HepG2 (cell line): ENCODE measurements around the gene HECTD1. TPM values are rescaled to one million over a fixed set of nuclear protein-coding genes. Genes with fewer than 3 reads are reported as not detected.

Experiments used
- DMAP1 ChIP-seq: IDR thresholded peaks from 2 replicates; pipeline ENCODE4 v1.6.1; 2016
- MEIS2 ChIP-seq: sonication (generic); formaldehyde crosslinking; IDR thresholded peaks from 2 replicates; pipeline ENCODE4 v1.9.0; 2021; ENCODE audit warnings: mild to moderate bottlenecking, missing genetic modification reagents
- NCOA2 ChIP-seq: sonication (generic); formaldehyde crosslinking; IDR thresholded peaks from 2 replicates; pipeline ENCODE4 v1.8.0; 2022; ENCODE audit warnings: inconsistent platforms
- NFYC ChIP-seq: IDR thresholded peaks from 2 replicates; pipeline ENCODE4 v1.6.1; 2016; ENCODE audit warnings: missing genetic modification reagents, missing compliant biosample characterization
- PITX1 ChIP-seq: sonication (generic); formaldehyde crosslinking; IDR thresholded peaks from 2 replicates; pipeline ENCODE4 v1.5.1; 2020; ENCODE audit warnings: mild to moderate bottlenecking, missing genetic modification reagents
- POGK ChIP-seq: sonication (generic); formaldehyde crosslinking; conservative IDR thresholded peaks from 2 replicates; pipeline ENCODE4 v1.8.0; 2022; ENCODE audit warnings: mild to moderate bottlenecking, moderate library complexity, missing genetic modification reagents
- SP2 ChIP-seq: sonication (generic); formaldehyde crosslinking; IDR thresholded peaks from 2 replicates; pipeline ENCODE4 v1.5.1; 2020; ENCODE audit warnings: mild to moderate bottlenecking, missing genetic modification reagents
- SRY ChIP-seq: sonication (generic); formaldehyde crosslinking; IDR thresholded peaks from 2 replicates; pipeline ENCODE4 v1.8.0; 2022; ENCODE audit warnings: mild to moderate bottlenecking, missing genetic modification reagents
- STAG1 ChIP-seq: sonication (generic); formaldehyde crosslinking; IDR thresholded peaks from 2 replicates; pipeline ENCODE4 v1.4.0; 2020; ENCODE audit warnings: missing genetic modification reagents
- TBL1XR1 ChIP-seq: fragments of 150-350 bp; IDR thresholded peaks from 2 replicates; pipeline ENCODE4 v1.6.1; 2014; ENCODE audit warnings: borderline replicate concordance, low read length; ENCODE audit not compliant: partially characterized antibody
- TRIM24 ChIP-seq: sonication (generic); formaldehyde crosslinking; IDR thresholded peaks from 2 replicates; pipeline ENCODE4 v1.8.0; 2022; ENCODE audit warnings: mild to moderate bottlenecking, missing genetic modification reagents
- ZNF354B ChIP-seq: sonication (generic); formaldehyde crosslinking; IDR thresholded peaks from 2 replicates; pipeline ENCODE4 v1.8.0; 2022; ENCODE audit warnings: mild to moderate bottlenecking, missing genetic modification reagents
- ZNF441 ChIP-seq: sonication (generic); formaldehyde crosslinking; IDR thresholded peaks from 2 replicates; pipeline ENCODE4 v1.7.0; 2021; ENCODE audit warnings: missing genetic modification reagents, borderline replicate concordance
- ZNF607 ChIP-seq: sonication (generic); formaldehyde crosslinking; IDR thresholded peaks from 2 replicates; pipeline ENCODE4 v1.5.1; 2020; ENCODE audit warnings: missing genetic modification reagents, mild to moderate bottlenecking, borderline replicate concordance
- ZNF616 ChIP-seq: sonication (generic); formaldehyde crosslinking; IDR thresholded peaks from 2 replicates; pipeline ENCODE4 v1.5.0; 2020; ENCODE audit warnings: low read depth, mild to moderate bottlenecking, missing genetic modification reagents
- ZNF619 ChIP-seq: sonication (generic); formaldehyde crosslinking; IDR thresholded peaks from 2 replicates; pipeline ENCODE4 v1.4.0; 2020; ENCODE audit warnings: mild to moderate bottlenecking, missing genetic modification reagents
- ZNF878 ChIP-seq: sonication (generic); formaldehyde crosslinking; IDR thresholded peaks from 2 replicates; pipeline ENCODE4 v1.8.1; 2023; ENCODE audit warnings: mild to moderate bottlenecking, missing genetic modification reagents, moderate library complexity
- polyA plus RNA-seq, 8 experiments: library from polyadenylated mRNA; depleted of rRNA in 3 of 8; stranded (reverse) in 7 of 8; unstranded in 1 of 8; fragments of >200 nt; fragmentation: Illumina TruSeq in 4 of 8; extraction: Trizol in 4 of 8; gene quantifications; 2 replicates each; pipeline versions ENCODE4 v1.2.1 to v1.2.3, GENCODE V29; 2011 to 2016; ENCODE audit warnings: low read depth in 4 of 8, missing spikeins in 1 of 8, mixed read lengths in 1 of 8; ENCODE audit not compliant: insufficient read depth in 1 of 8
- total RNA-seq, 5 experiments: library from RNA; depleted of rRNA; stranded (reverse); fragments of >200 nt; fragmentation: Illumina TruSeq; extraction: Trizol; gene quantifications; 2 replicates each; pipeline ENCODE4 v1.2.3, GENCODE V29; 2016; ENCODE audit warnings: low read depth in 1 of 5
- TF ChIP-seq, protein P1 (sequence below): fragments of 450-650 bp; IDR thresholded peaks from 2 replicates; pipeline ENCODE4 v1.6.1; 2017; ENCODE audit warnings: mild to moderate bottlenecking
- TF ChIP-seq, protein P2 (sequence below): sonication (generic); formaldehyde crosslinking; IDR thresholded peaks from 2 replicates; pipeline ENCODE4 v1.8.0; 2022; ENCODE audit warnings: mild to moderate bottlenecking, missing genetic modification reagents; ENCODE audit not compliant: insufficient replicate concordance
- TF ChIP-seq, protein P3 (sequence below): sonication (generic); formaldehyde crosslinking; conservative IDR thresholded peaks from 2 replicates; pipeline ENCODE4 v1.4.0; 2020; ENCODE audit warnings: missing genetic modification reagents

HECTD1 gene
- total and polyA plus RNA-seq, 2 of the 13 experiments (the other 11 are each of a cell fraction or from before 2014, with no cell fraction given): 312 to 560 TPM

DNA sequence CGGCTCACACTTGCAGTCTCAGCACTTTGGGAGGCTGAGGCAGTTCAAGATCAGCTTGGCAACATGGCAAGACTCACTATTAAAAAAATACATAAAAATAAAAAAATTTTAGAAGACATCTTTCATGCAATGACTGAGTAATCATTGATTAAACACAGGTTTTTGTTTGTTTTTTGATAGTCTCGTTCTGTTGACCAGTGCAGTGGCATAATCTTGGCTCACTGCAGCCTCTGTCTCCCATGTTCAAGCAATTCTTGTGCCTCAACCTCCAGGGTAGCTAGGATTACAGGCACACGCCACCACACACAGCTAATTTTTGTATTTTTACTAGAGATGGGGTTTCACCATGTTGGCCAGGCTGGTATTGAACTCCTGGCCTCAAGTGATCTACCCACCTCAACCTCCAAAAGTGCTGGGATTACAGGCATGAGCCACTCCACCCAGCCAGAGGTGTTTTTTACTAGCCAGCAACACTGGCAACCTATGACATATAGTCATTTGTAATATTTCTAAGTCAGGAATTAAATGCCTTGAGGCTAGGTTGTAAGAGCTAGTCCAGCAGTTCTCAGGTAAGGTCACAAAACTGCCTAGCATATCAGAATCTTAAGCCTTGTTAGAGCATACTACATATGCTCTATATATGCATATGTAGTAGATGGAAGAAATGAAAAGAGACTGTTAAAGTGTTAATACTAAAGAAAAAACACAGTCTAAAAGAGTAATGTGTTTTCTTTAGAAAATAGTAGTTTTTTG, 27.1 kb downstream of the HECTD1 start (continued):
- no peak for TF ChIP-seq POGK
- TF ChIP-seq ZNF354B (CRISPR knock-in tag): 0 out of 2 replicates have a peak, but pooled peaks have one; percentile 34
- TF ChIP-seq, protein P1, sequence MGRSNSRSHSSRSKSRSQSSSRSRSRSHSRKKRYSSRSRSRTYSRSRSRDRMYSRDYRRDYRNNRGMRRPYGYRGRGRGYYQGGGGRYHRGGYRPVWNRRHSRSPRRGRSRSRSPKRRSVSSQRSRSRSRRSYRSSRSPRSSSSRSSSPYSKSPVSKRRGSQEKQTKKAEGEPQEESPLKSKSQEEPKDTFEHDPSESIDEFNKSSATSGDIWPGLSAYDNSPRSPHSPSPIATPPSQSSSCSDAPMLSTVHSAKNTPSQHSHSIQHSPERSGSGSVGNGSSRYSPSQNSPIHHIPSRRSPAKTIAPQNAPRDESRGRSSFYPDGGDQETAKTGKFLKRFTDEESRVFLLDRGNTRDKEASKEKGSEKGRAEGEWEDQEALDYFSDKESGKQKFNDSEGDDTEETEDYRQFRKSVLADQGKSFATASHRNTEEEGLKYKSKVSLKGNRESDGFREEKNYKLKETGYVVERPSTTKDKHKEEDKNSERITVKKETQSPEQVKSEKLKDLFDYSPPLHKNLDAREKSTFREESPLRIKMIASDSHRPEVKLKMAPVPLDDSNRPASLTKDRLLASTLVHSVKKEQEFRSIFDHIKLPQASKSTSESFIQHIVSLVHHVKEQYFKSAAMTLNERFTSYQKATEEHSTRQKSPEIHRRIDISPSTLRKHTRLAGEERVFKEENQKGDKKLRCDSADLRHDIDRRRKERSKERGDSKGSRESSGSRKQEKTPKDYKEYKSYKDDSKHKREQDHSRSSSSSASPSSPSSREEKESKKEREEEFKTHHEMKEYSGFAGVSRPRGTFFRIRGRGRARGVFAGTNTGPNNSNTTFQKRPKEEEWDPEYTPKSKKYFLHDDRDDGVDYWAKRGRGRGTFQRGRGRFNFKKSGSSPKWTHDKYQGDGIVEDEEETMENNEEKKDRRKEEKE: no peak
- no peak for TF ChIP-seq NFYC (CRISPR knock-in tag)
- 0 out of 2 replicates have a peak, but pooled peaks have one; percentile 26 for TF ChIP-seq ZNF619 (CRISPR knock-in tag)
- no peak for TF ChIP-seq SP2 (CRISPR knock-in tag)
- TF ChIP-seq DMAP1 (CRISPR knock-in tag): no peak
- no peak for TF ChIP-seq TRIM24 (CRISPR knock-in tag)
- 0 out of 2 replicates have a peak, but pooled peaks have one; percentile 23 for TF ChIP-seq NCOA2
- no peak for TF ChIP-seq MEIS2 (CRISPR knock-in tag)
- TF ChIP-seq SRY: 0 out of 2 replicates have a peak, but pooled peaks have one; percentile 56
- TF ChIP-seq ZNF878 (CRISPR knock-in tag): no peak
- peak; percentile 33; the same call in 1 of the 2 replicates for TF ChIP-seq PITX1 (CRISPR knock-in tag)
- TF ChIP-seq, protein P2, sequence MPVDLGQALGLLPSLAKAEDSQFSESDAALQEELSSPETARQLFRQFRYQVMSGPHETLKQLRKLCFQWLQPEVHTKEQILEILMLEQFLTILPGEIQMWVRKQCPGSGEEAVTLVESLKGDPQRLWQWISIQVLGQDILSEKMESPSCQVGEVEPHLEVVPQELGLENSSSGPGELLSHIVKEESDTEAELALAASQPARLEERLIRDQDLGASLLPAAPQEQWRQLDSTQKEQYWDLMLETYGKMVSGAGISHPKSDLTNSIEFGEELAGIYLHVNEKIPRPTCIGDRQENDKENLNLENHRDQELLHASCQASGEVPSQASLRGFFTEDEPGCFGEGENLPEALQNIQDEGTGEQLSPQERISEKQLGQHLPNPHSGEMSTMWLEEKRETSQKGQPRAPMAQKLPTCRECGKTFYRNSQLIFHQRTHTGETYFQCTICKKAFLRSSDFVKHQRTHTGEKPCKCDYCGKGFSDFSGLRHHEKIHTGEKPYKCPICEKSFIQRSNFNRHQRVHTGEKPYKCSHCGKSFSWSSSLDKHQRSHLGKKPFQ (CRISPR knock-in tag): peak; percentile 35
- no peak for TF ChIP-seq ZNF607 (CRISPR knock-in tag)
- TF ChIP-seq ZNF441 (CRISPR knock-in tag): no peak
- TF ChIP-seq ZNF616: no peak
- TF ChIP-seq STAG1 (CRISPR knock-in tag): no peak
- no peak for TF ChIP-seq TBL1XR1
- TF ChIP-seq, protein P3, sequence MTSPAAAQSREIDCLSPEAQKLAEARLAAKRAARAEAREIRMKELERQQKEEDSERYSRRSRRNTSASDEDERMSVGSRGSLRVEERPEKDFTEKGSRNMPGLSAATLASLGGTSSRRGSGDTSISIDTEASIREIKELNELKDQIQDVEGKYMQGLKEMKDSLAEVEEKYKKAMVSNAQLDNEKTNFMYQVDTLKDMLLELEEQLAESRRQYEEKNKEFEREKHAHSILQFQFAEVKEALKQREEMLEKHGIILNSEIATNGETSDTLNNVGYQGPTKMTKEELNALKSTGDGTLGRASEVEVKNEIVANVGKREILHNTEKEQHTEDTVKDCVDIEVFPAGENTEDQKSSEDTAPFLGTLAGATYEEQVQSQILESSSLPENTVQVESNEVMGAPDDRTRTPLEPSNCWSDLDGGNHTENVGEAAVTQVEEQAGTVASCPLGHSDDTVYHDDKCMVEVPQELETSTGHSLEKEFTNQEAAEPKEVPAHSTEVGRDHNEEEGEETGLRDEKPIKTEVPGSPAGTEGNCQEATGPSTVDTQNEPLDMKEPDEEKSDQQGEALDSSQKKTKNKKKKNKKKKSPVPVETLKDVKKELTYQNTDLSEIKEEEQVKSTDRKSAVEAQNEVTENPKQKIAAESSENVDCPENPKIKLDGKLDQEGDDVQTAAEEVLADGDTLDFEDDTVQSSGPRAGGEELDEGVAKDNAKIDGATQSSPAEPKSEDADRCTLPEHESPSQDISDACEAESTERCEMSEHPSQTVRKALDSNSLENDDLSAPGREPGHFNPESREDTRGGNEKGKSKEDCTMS: no peak
